Dermis microvascular lymphatic vessel endothelial cell (primary cell): Measurements from ENCODE around the gene ZNF519. TPM values are rescaled to one million over a fixed set of nuclear protein-coding genes. Genes with fewer than 3 reads are reported as not detected.
A peak's percentile ranks its signal among the peaks of the same experiment; 100 is the strongest.
"Not testable (repeated sequence)": the region's sequence is repeated elsewhere in the genome, so short reads cannot be mapped to it uniquely, and the experiment has no call there.

ENCODE experiments used
- DNase-seq, 2 donors: peaks; one replicate each; pipeline versions ENCODE4 v3.0.0 to v3.0.0-alpha.2; 2010; ENCODE audit warnings: low read depth in 2 of 2
- total RNA-seq: library from RNA; depleted of rRNA; stranded (reverse); fragments of >200 nt; gene quantifications from 2 replicates; pipeline ENCODE4 v1.2.1, GENCODE V29; 2014

ZNF519 gene
- total RNA-seq = 2.7 and 3.1 TPM in 2 replicates

DNA sequence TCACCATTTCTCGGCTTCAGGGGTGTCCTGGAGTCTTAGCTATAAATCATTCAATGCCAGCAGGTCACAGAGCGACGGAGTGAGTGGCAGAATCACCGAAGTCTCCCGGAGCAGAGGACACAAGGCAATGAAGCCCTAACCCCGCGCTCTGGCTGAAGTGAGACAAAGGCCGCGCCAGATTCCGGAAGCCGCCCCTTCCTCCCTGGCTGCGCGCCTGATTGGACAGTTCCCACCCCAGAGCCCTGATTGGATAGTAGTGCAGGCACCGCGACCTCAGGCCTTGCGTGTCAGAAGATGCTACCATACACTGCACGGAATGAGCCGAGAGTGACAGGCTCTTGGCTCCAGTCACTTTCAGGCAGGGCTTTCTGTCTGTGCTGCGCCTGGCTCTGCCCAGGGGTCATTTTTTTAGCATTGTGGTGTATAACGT is at the start of gene ZNF519:
ZNF519 (minus strand) TSS at position 165 of the 430 bp plus-strand sequence; CDS start at position 7, 158 bp downstream.
- peak; percentile 94 to 96 for DNase-seq

DNA sequence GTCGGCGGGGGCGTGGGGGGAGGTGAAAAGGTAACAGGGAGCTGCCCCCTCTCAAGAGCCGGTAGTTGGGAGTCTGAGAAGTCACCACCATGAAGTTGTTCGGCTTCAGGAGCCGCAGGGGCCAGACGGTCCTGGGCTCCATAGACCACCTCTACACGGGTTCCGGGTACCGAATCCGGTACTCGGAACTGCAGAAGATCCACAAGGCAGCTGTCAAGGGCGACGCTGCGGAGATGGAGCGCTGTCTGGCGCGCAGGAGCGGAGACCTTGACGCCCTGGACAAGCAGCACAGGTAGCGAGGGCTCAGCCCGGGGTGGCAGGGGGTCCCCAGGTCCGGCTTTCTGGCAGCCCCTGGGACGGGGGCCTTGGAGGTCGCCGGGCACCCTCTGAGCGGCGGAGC is 47.1 kb upstream of the ZNF519 start:
- no peak for DNase-seq

DNA sequence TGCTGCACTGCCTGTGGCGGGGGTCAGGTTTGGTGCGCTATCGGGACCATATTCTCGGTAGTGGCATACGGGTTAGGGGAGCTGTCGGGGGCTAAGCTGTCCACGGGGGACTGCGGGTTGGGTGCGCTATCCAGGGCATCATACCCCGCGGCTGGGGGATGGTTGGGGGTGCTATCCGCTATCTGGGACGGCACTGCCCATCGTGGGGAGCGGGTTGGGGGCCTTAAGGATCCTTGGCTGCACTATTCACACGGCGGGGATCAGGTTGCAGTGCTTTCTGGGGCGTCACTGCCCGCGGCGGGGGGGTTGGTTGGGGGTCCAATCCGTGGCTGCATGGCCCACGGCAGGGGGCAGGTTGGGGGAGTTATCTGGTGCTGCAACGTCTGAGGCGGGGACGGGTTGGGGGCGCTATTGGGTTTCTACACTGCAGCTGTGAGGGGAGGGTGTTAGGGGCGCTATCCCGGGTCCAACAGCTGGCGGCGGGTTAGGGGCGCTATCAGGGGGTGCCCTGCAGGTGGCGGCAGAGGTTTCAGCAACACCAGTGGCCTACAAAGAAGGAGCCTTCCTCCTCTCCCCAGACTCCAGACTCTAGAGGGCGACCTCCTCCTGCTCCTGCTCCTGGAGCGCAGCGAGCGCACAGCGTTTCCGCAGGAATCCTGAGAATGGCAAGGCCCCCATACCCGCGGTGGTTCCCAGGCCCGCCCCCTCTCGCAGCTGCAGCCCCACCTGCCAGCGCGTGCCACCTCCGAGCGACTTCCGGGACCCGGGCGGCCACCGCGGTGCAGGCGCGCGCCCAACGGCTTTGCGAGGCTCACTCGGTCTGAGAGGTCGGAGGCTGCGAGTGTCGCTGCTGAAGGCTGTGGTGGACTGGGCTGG is 46.3 kb upstream of the ZNF519 start:
- not testable (repeated sequence) for DNase-seq

- not testable (repeated sequence) for DNase-seq
These were observed 45.5 kb upstream of the ZNF519 start for GRCh38 chr18:14177540-14178320.

GRCh38 chr18:14175404-14175803 is 43.2 kb upstream of the ZNF519 start:
- DNase-seq = not testable (repeated sequence)

DNA sequence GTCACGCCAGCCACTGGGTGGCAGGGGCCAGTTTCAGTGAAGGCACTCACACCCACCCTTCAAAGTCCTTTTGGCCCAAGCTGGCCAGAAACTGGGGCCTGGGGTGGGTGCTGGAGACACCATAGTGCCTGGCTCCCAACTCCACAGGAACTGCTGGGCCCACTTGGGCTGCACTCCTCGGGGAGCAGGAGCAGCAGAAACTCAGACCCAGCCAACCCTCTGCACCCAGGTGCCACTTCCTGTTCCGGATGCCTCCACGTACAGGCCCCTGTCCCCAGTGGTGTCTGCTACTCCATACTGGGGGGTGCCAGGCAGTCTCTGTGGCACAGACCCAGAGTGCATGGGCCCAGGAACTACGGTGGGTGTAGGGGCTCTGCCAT is 42.5 kb upstream of the ZNF519 start:
- no peak for DNase-seq

GRCh38 chr18:14174002-14174705 is 41.9 kb upstream of the ZNF519 start:
- not testable (repeated sequence) for DNase-seq

DNA sequence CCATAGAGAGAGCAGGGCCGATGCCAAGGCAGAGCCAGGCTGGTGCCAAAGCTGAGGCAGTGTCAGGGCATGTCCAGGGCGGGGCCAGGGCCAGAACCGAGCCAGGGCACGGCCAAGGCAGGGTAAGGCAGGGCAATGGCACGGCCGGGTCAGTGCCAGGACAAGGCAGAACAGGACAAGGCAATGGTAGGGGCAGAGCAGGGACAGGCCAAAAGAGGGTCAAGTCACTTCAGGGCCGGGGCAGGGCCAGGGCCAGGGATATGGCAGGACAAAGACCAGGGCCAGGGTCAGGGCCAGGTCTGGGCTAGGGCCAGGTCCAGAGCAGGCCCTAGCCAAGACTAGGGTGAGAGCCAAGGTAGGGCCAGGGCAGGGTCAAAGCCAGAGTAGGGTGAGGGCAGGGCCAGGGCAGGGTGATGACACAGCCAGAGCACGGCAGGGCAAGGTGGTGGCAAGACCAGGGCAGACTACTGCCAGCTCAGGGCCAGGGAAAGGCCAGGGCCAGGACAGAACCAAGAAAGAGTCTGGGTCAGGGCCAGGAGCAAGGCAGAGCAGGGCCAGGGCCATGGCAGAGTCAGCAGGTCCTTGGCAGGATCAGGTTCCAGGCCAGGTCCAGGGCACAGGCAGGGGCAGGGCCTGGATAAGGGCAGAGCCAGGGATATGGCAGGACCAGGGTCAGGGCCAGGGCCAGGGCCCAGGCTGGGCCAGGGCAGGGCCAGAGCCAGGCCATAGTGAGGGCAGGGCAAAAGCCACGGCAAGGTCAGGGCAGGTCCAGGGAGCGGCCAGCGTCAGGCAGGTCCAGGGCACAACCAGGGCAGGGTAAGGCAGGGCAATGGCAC is 41.1 kb upstream of the ZNF519 start:
- not testable (repeated sequence) for DNase-seq

DNA sequence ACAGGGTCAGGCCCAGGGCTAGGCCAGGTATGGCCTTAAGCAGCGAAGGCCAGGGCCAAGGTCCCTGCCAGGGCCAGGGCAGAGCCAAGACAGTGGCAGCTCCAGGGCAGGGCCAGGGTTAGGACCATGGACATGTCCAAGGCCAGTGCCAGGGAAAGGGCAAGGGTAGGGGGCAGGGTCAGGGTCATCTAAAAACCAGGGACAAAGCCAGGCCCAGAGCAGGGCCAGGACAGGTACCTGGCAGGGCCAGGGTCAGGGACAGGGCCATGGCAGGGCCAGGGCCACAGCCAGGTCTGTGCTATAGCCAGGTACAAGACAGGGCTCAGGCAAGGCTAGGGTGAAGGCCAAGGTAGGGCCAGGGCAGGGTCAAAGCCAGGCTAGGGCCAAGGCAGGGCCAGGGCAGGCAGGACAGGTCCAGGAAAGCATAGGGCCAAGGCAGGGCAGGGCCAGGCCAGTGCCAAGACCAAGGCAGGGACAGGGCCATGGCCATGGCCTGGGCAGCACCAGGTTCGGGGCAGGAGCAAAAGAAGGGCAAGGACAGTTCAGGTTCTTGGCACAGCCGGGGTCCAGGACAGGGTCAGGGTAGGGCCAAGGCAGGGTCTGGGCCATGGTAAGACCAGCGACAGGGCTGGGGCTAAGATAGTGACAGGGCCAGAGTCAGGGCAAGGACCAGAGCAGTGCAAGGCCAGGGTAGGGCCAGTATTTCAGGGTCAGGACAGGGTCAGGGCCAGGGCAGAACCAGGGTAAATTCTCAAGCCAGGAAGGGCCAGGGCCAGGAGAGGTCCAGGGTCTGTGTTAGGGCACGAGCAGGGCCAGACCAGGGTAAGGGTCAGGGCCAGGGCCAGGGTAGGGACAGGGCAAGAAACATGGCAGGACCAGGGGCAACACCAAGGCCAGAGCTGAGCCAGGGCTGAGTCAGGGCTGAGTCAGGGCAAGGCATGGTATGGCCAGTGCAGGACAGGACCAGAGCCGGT is 40.2 kb upstream of the ZNF519 start:
- DNase-seq = not testable (repeated sequence)

DNA sequence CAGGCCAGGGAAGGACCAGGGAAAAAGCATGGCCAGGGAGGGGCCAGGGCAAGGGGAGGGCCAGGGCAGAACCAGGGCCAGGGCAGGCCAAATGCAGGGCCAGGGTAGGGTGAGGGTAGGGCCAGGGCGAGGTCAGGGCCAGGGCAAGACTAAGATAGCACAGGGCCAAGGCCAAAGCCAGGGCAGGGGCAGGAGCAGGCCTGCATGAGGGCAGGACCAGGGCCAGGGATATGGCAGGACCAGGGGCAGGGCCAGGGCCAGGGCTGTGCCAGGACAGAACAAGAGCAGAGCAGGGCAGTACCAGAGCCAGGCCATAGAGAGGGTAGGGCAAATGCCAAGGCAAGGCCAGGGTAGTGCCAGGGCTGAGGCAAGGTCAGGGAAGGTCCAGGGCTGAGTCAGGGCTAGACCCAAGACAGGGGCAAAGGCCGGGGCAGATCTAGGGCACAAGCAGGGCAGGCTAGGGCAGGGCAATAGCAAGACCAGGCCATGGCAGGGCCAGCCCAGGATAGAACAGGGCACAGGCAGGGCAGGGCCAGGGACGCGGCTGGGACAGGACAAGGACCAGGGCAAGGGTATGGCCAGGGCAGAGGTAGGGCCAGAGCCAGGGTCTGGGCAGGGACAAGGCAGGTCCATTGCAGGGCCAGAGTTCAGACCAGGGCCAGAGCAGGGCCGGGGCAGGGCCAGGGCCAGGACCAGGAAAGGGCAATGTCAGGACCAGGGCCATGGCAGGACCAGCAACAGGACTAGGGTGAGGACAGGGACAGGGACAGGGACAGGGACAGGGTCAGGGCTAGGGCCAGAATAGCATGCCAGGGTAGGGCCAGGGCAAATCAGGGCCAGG is 39.3 kb upstream of the ZNF519 start:
- DNase-seq = not testable (repeated sequence)

- DNase-seq = not testable (repeated sequence)
These were observed 38.3 kb upstream of the ZNF519 start for GRCh38 chr18:14170367-14171036.

- DNase-seq = not testable (repeated sequence)
These were observed 30.7 kb upstream of the ZNF519 start for GRCh38 chr18:14162915-14163314.

DNA sequence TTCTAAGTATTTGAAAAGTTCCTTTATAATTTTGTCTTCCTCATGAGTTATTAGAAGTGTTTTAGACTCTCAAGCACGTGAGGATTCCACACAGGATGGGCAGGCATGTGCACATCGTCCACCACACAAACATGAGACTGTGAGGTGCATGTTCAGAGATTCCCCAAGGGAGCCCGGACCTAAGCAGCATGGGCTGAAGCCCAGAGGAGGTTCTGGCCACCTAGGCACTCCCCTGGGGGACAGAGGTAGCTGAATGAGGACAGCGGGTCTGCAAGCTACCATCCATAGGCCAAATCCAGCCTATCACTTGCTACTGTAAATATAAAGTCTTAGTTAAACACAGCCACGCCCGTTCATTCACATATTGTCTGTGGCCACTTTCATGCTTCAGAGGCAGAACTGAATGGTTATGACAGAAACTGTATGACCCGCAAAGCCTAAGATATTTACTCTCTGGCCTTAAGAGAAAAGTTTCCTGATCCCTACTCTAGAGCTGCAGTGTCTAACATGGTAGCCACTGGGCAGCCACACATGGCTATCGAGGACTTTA is 19.4 kb upstream of the ZNF519 start:
- not testable (repeated sequence) for DNase-seq

DNA sequence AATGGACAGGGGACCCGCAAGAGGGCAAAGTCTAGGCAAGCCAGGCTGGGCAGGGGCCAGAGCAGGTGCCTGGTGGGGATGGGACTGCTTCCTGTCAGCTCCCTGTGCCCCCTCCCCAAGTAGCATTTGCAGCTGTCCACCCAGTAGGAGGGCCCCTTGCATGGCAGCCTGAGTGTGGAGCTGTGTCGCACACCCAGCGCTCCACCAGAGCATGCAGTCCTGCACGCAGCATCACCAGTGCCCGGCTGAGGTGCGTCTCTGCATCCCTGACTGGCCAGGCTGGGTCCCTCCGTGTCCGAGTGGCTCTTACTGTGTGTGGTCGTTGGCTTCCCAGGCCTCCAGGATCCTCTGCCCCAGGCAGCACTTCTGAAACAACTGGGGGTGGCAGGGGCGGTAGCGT is 18.5 kb upstream of the ZNF519 start:
- not testable (repeated sequence) for DNase-seq

DNA sequence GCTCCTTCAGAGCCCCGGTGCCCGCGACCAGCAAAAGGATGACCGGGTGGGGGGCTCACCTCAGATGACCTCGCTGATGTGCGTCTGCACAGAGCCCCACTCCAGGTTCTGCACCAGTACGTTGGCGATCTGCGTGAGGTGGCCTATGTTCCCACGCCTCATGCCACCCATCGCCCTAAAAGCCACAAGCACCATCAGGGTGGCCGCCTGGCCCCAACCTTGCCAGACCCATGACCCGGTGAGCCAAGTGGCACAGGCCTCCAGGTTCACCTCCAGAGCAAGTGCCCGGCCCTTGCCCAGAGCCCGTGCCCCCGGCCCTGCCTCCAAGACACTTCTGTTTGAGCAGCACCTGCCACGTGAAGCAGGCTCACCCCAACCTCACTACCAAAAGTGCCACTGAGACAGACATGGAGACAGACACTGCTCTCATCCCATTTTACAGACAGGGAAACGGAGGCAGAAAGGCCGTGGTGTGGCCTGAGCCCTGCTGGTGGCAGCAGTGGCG is 17.7 kb upstream of the ZNF519 start:
- not testable (repeated sequence) for DNase-seq

- not testable (repeated sequence) for DNase-seq
These were observed 17.1 kb upstream of the ZNF519 start for GRCh38 chr18:14149121-14149850.
